K562 treated with DMSO at 1 percent for 4 hours (cell line): Measurements from ENCODE around the gene GATAD2B. TPM values are rescaled to one million over a fixed set of nuclear protein-coding genes. Genes with fewer than 3 reads are reported as not detected.

ENCODE experiments used
- total RNA-seq: library from RNA; unstranded; fragments of 300-600 nt; gene quantifications from 2 replicates; pipeline ENCODE4 v1.2.3, GENCODE V29; 2022; ENCODE audit not compliant: insufficient read depth

Gene GATAD2B
- total RNA-seq = 9.6 and 15.4 TPM in 2 replicates

GRCh38 chr1:153922972-153923925, at the start of gene GATAD2B:
GATAD2B (minus strand) TSS chr1:153922972; CDS start chr1:153828347, 94,625 bp downstream.

GRCh38 chr1:153967107-153967999, 44.6 kb upstream of the GATAD2B start, which contains the start of gene CREB3L4:
CREB3L4 (plus strand) TSS chr1:153967902; CDS start chr1:153968526, 624 bp downstream.

GRCh38 chr1:153963030-153963849, 40.5 kb upstream of the GATAD2B start, which contains the start of gene SLC39A1:
SLC39A1 (minus strand) TSS chr1:153963537; CDS start chr1:153962715, 822 bp downstream.

DNA sequence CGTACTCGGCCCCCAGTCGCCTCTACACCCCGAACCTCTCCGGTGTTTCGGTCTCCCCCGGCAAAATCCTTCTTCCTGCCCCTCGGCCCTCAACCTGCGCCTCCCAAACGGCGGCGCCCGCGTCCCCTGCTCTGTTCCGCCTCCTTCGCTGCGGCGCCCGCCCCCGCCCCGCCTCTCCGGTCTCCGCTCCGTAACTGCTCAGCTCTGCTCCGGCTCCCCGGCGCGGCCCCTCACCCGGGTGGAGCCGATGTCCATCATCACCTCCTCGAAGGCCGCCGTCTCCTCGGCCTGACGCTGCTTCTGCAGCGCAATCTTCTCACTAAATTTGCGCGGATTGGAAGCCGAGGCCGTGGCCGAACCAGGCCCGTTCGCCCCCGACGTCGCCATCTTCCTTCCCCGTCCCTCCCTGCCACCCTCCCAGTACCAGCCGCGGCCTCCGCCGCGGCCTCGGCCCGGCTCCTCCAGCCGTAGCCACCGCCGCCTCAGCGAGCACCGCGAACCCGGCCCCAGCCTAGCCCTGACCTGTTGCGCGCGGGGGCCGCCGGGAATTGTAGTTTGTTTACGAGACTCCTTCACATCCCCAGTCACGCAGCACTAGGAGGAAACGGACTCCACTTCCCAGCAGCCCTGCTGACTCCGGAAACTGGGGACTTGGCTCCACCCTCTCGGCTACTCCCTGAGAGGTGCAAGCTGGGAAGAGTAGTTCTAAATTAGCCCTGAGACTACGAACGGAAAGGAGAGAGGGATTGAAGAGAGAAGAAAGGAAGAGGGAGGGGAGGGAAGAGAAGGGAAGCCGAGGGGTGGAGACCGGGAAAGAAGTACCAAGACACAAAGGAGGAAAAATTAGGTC, 35.6 kb upstream of the GATAD2B start, which contains the start of gene CRTC2:
TSS of gene CRTC2 (minus strand) at position 502 of the 850 bp plus-strand sequence. CDS start at position 387, 115 bp downstream.

GRCh38 chr1:153946622-153947241, 24.0 kb upstream of the GATAD2B start, which contains the start of gene DENND4B:
DENND4B (minus strand) TSS chr1:153946718; CDS start chr1:153944374, 2,344 bp downstream.

GRCh38 chr1:153774780-153775457, 147.9 kb downstream of the GATAD2B start, which contains the start of gene SLC27A3:
SLC27A3 (plus strand) TSS chr1:153775407; CDS start chr1:153775498, 91 bp downstream.

Other genes starting within 250 kb of the GATAD2B start
- gene NPR1, start 244.3 kb downstream of the GATAD2B start, total RNA-seq = not detected in 2 replicates
- gene INTS3, start 194.9 kb downstream of the GATAD2B start, total RNA-seq = 18.9 and 20.4 TPM in 2 replicates
- gene SLC27A3, start 147.6 kb downstream of the GATAD2B start, total RNA-seq = 8.4 and 12.6 TPM in 2 replicates
- gene DENND4B, start 23.7 kb upstream of the GATAD2B start, total RNA-seq = 37.6 and 43.8 TPM in 2 replicates
- 23.1 and 36.3 TPM in 2 replicates for gene CRTC2, start 35.6 kb upstream of the GATAD2B start, total RNA-seq
- gene SLC39A1, start 40.6 kb upstream of the GATAD2B start, total RNA-seq = 68.9 and 74.1 TPM in 2 replicates
- 22.8 and 26.2 TPM in 2 replicates for gene CREB3L4, start 44.9 kb upstream of the GATAD2B start, total RNA-seq
- 246 and 283 TPM in 2 replicates for gene JTB, start 54.7 kb upstream of the GATAD2B start, total RNA-seq
- gene RAB13, start 63.4 kb upstream of the GATAD2B start, total RNA-seq = 145 and 147 TPM in 2 replicates
- gene RPS27, start 67.8 kb upstream of the GATAD2B start, total RNA-seq = 13,688 and 15,944 TPM in 2 replicates
- gene NUP210L, start 232.1 kb upstream of the GATAD2B start, total RNA-seq = not detected in 2 replicates